ENCODE measurements around the gene FGD5.

FGD5 gene

GRCh38 chr3:14906355-14906971 lies 87.7 kb downstream of the FGD5 start:
- TF ChIP-seq TAF1 (IDR thresholded peaks at IDR 0.05; ENCODE audit: borderline replicate concordance, low read depth, low read length) (no peak), POLR2A (IDR thresholded peaks at IDR 0.05; ENCODE audit: low read depth, low read length) (no peak), POLR2AphosphoS5 (IDR thresholded peaks at IDR 0.05; ENCODE audit: low read depth, low read length) (no peak)
- FAIRE-seq (no peak), DNase-seq (ENCODE audit: insufficient read length) (no peak)

GRCh38 chr3:14907043-14907966 lies 88.5 kb downstream of the FGD5 start:
- no peak for DNase-seq (ENCODE audit: insufficient read length)
- FAIRE-seq, result no peak
- TF ChIP-seq POLR2AphosphoS5 (IDR thresholded peaks at IDR 0.05; ENCODE audit: low read depth, low read length), result no peak
- TF ChIP-seq POLR2A (IDR thresholded peaks at IDR 0.05; ENCODE audit: low read depth, low read length), result no peak
- TF ChIP-seq TAF1 (IDR thresholded peaks at IDR 0.05; ENCODE audit: borderline replicate concordance, low read depth, low read length), result no peak

GRCh38 chr3:14909250-14909649 lies 90.5 kb downstream of the FGD5 start:
- DNase-seq (ENCODE audit: insufficient read length) (no peak), FAIRE-seq (no peak)
- TF ChIP-seq TAF1 (IDR thresholded peaks at IDR 0.05; ENCODE audit: borderline replicate concordance, low read depth, low read length) (no peak), POLR2A (IDR thresholded peaks at IDR 0.05; ENCODE audit: low read depth, low read length) (no peak)

GRCh38 chr3:14911651-14912050 lies 92.9 kb downstream of the FGD5 start:
- TF ChIP-seq POLR2A (IDR thresholded peaks at IDR 0.05; ENCODE audit: low read depth, low read length) (no peak), TAF1 (IDR thresholded peaks at IDR 0.05; ENCODE audit: borderline replicate concordance, low read depth, low read length) (no peak), POLR2AphosphoS5 (IDR thresholded peaks at IDR 0.05; ENCODE audit: low read depth, low read length) (no peak)
- no peak for DNase-seq (ENCODE audit: insufficient read length)
- FAIRE-seq, result no peak

GRCh38 chr3:14913071-14913925 lies 94.5 kb downstream of the FGD5 start:
- no peak for TF ChIP-seq POLR2AphosphoS5 (IDR thresholded peaks at IDR 0.05; ENCODE audit: low read depth, low read length)
- TF ChIP-seq TAF1 (IDR thresholded peaks at IDR 0.05; ENCODE audit: borderline replicate concordance, low read depth, low read length), result no peak
- TF ChIP-seq POLR2A (IDR thresholded peaks at IDR 0.05; ENCODE audit: low read depth, low read length), result no peak
- no peak for DNase-seq (ENCODE audit: insufficient read length)
- no peak for FAIRE-seq

- FAIRE-seq (no peak), DNase-seq (ENCODE audit: insufficient read length) (no peak)
- no peak for TF ChIP-seq TAF1 (IDR thresholded peaks at IDR 0.05; ENCODE audit: borderline replicate concordance, low read depth, low read length)
- TF ChIP-seq POLR2AphosphoS5 (IDR thresholded peaks at IDR 0.05; ENCODE audit: low read depth, low read length), result no peak
- no peak for TF ChIP-seq POLR2A (IDR thresholded peaks at IDR 0.05; ENCODE audit: low read depth, low read length)
These were observed 95.4 kb downstream of the FGD5 start for GRCh38 chr3:14913926-14914778.

- FAIRE-seq (no peak), DNase-seq (ENCODE audit: insufficient read length) (no peak)
- TF ChIP-seq TAF1 (IDR thresholded peaks at IDR 0.05; ENCODE audit: borderline replicate concordance, low read depth, low read length) (no peak), POLR2AphosphoS5 (IDR thresholded peaks at IDR 0.05; ENCODE audit: low read depth, low read length) (no peak), POLR2A (IDR thresholded peaks at IDR 0.05; ENCODE audit: low read depth, low read length) (no peak)
These were observed 96.0 kb downstream of the FGD5 start for GRCh38 chr3:14914779-14915117.

GRCh38 chr3:14915636-14916222 lies 97.0 kb downstream of the FGD5 start:
- FAIRE-seq, result no peak
- no peak for TF ChIP-seq POLR2AphosphoS5 (IDR thresholded peaks at IDR 0.05; ENCODE audit: low read depth, low read length)
- no peak for TF ChIP-seq POLR2A (IDR thresholded peaks at IDR 0.05; ENCODE audit: low read depth, low read length)
- TF ChIP-seq TAF1 (IDR thresholded peaks at IDR 0.05; ENCODE audit: borderline replicate concordance, low read depth, low read length), result no peak
- DNase-seq (ENCODE audit: insufficient read length), result no peak

- TF ChIP-seq TAF1 (IDR thresholded peaks at IDR 0.05; ENCODE audit: borderline replicate concordance, low read depth, low read length) (no peak), POLR2A (IDR thresholded peaks at IDR 0.05; ENCODE audit: low read depth, low read length) (no peak), POLR2AphosphoS5 (IDR thresholded peaks at IDR 0.05; ENCODE audit: low read depth, low read length) (no peak)
- no peak for DNase-seq (ENCODE audit: insufficient read length)
- no peak for FAIRE-seq
These were observed 99.6 kb downstream of the FGD5 start for GRCh38 chr3:14918356-14918860.

GRCh38 chr3:14920536-14920935 lies 101.8 kb downstream of the FGD5 start:
- TF ChIP-seq POLR2A (IDR thresholded peaks at IDR 0.05; ENCODE audit: low read depth, low read length) (no peak), POLR2AphosphoS5 (IDR thresholded peaks at IDR 0.05; ENCODE audit: low read depth, low read length) (no peak), TAF1 (IDR thresholded peaks at IDR 0.05; ENCODE audit: borderline replicate concordance, low read depth, low read length) (no peak)
- FAIRE-seq, result no peak
- DNase-seq (ENCODE audit: insufficient read length), result no peak

Data from GM12892 (cell line).